ENCODE data around the gene GLRX3.

DNA sequence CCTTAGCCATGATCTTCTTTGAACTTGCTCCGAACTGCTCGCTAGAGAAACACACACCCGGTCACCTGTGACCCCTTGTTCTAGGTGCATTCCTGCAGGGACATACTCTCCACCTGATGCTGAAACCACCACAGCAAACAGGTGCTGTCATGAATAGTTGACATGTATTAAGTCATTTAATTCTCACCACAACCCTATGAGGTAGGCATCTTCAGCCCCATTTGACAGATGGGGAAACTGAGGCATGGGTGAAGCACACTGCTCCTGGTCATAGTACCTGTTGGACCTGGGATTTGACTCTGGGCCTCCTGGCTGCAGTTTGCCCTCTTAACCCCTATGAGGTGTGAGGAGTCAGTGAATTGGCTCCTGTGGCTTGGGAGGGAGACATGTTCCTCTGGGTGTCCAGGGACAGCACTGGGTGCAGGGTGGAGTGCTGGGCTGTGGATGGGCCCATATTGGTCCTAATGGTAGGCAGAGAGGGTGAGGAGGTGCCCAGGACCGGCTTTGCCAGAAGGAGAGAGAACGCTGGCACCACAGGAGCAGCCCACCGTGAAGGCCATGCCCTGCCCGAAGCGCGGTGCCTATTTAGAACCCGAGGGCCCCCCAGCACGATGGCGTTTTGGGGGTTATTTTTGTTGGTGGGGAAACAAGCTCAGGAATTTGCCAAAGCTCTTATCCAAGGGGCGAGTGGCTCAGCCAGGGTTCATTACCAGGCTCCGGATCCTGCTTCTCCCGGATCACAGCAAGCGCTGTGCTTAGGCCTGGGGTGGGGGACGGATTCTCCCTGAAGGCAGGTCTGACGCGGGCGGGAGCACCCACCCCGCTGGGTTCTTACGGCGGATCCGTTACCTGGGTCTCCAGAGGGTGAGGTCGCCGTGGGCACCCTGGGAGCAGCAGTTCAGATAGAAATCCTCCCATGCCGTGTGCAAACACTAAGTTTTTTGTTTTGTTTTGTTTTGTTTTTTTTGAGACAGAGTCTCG lies 52.3 kb downstream of the GLRX3 start:
- TF ChIP-seq, protein P1, sequence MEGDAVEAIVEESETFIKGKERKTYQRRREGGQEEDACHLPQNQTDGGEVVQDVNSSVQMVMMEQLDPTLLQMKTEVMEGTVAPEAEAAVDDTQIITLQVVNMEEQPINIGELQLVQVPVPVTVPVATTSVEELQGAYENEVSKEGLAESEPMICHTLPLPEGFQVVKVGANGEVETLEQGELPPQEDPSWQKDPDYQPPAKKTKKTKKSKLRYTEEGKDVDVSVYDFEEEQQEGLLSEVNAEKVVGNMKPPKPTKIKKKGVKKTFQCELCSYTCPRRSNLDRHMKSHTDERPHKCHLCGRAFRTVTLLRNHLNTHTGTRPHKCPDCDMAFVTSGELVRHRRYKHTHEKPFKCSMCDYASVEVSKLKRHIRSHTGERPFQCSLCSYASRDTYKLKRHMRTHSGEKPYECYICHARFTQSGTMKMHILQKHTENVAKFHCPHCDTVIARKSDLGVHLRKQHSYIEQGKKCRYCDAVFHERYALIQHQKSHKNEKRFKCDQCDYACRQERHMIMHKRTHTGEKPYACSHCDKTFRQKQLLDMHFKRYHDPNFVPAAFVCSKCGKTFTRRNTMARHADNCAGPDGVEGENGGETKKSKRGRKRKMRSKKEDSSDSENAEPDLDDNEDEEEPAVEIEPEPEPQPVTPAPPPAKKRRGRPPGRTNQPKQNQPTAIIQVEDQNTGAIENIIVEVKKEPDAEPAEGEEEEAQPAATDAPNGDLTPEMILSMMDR (IDR thresholded peaks at IDR 0.05) = no peak
- TF ChIP-seq POLR2A (IDR thresholded peaks at IDR 0.05) = no peak
